GM12878 (cell line): ENCODE measurements around the gene SPATA16. TPM values are rescaled to one million over a fixed set of nuclear protein-coding genes. Genes with fewer than 3 reads are reported as not detected.

Source experiments
- ATAC-seq: fragments of 200-7000 bp; cut with Tn5 transposase; 3 replicates; pipeline ENCODE4 v1.9.1; 2020; ENCODE audit warnings: mild to moderate bottlenecking, moderate library complexity
- BruUV-seq: library from RNA; stranded (reverse); fragments of 400-500 nt; replicated peaks from 2 replicates; lab custom pipeline; 2021; lab: Mats Ljungman, UMichigan
- CTCF ChIA-PET: fragments of 300-600 bp; sonication (Branson Sonifier 250); formaldehyde crosslinking; extraction: SDS; loops from one replicate; lab custom pipeline; 2021; ENCODE audit warnings: inconsistent platforms; lab: Yijun Ruan, JAX
- POLR2A ChIA-PET: fragments of 350-600 bp; formaldehyde crosslinking; extraction: SDS; loops from one replicate; lab custom pipeline; 2021; ENCODE audit warnings: inconsistent platforms; lab: Charles Lee
- RAD21 ChIA-PET: fragments of 300-600 bp; sonication (Branson Sonifier 250); formaldehyde crosslinking; loops from one replicate; lab custom pipeline; 2023; ENCODE audit warnings: antibody characterized with exemption; ENCODE audit not compliant: unreplicated experiment; lab: Charles Lee
- SMC1A ChIA-PET: fragments of 300-600 bp; sonication (Branson Sonifier 250); formaldehyde crosslinking; loops from one replicate; lab custom pipeline; 2023; ENCODE audit not compliant: unreplicated experiment, uncharacterized antibody; lab: Charles Lee
- DNase-seq: peaks from one replicate; pipeline ENCODE4 v3.0.0-alpha.2; 2011; ENCODE audit warnings: low read depth, low spot score
- FAIRE-seq: peaks from 3 replicates; lab custom pipeline; 2011; peaks lifted over from hg19 to GRCh38; lab: Jason Lieb, UNC
- H2AFZ ChIP-seq: 2 replicates; pipeline ENCODE4 v1.6.0; 2011; ENCODE audit warnings: low read depth, low read length, control low read depth; ENCODE audit not compliant: control insufficient read depth
- H3K27ac ChIP-seq: 2 replicates; pipeline ENCODE4 v1.5.1; 2011; ENCODE audit warnings: control low read depth; ENCODE audit not compliant: control insufficient read depth, insufficient read depth
- H3K27me3 ChIP-seq, 2 experiments: replicated peaks in 1 of 2; 2 replicates each; pipeline versions ENCODE4 v1.6.0 to v1.6.1; 2011; ENCODE audit warnings: low read length in 1 of 2; ENCODE audit not compliant: control insufficient read depth in 2 of 2, insufficient read depth in 2 of 2
- H3K36me3 ChIP-seq, 2 experiments: 2 replicates each; pipeline ENCODE4 v1.5.1; 2011; ENCODE audit warnings: low read length in 1 of 2; ENCODE audit not compliant: control insufficient read depth in 2 of 2, insufficient read depth in 2 of 2
- H3K4me1 ChIP-seq: 2 replicates; pipeline ENCODE4 v1.6.1; 2011; ENCODE audit warnings: mild to moderate bottlenecking, low read length, moderate library complexity, mixed read lengths; ENCODE audit not compliant: control insufficient read depth, insufficient read depth
- H3K4me2 ChIP-seq: 2 replicates; pipeline ENCODE4 v1.6.0; 2011; ENCODE audit warnings: control low read depth; ENCODE audit not compliant: control insufficient read depth, insufficient read depth
- H3K4me3 ChIP-seq: fragments of 200-600 bp; sonication (generic); 2 replicates; pipeline ENCODE4 v1.5.1; 2016
- H3K79me2 ChIP-seq: 2 replicates; pipeline ENCODE4 v1.6.0; 2011; ENCODE audit warnings: low read length; ENCODE audit not compliant: control insufficient read depth, insufficient read depth
- H3K9ac ChIP-seq: 2 replicates; pipeline ENCODE4 v1.8.0; 2011; ENCODE audit warnings: low read length, control low read depth, mixed read lengths; ENCODE audit not compliant: control insufficient read depth, insufficient read depth
- H3K9me3 ChIP-seq: replicated peaks from 3 replicates; pipeline ENCODE4 v1.5.1; 2011; ENCODE audit warnings: mild to moderate bottlenecking, low read length; ENCODE audit not compliant: control insufficient read depth, insufficient read depth
- H4K20me1 ChIP-seq: 2 replicates; pipeline ENCODE4 v1.6.0; 2011; ENCODE audit not compliant: control insufficient read depth, insufficient read depth
- CREB1 ChIP-seq: IDR thresholded peaks from 2 replicates; pipeline ENCODE4 v1.6.1; 2012; ENCODE audit warnings: low read depth, mild to moderate bottlenecking, inconsistent platforms
- IKZF2 ChIP-seq, 2 experiments: fragments of 450-650 bp; IDR thresholded peaks; 2 replicates each; pipeline ENCODE4 v1.6.1; 2017; ENCODE audit warnings: mild to moderate bottlenecking in 2 of 2, moderate library complexity in 2 of 2
- PBX3 ChIP-seq: IDR thresholded peaks from 2 replicates; pipeline ENCODE4 v1.6.1; 2011; ENCODE audit warnings: mild to moderate bottlenecking, low read depth, low read length, moderate library complexity; ENCODE audit not compliant: insufficient replicate concordance
- PKNOX1 ChIP-seq: fragments of 450-650 bp; IDR thresholded peaks from 2 replicates; pipeline ENCODE4 v1.6.1; 2016; ENCODE audit warnings: mild to moderate bottlenecking
- RFX5 ChIP-seq: IDR thresholded peaks from 2 replicates; pipeline ENCODE4 v1.6.1; 2011; ENCODE audit warnings: low read depth, low read length, improper control_type of control experiment
- TCF7 ChIP-seq: IDR thresholded peaks from 2 replicates; pipeline ENCODE4 v1.6.1; 2014; ENCODE audit warnings: antibody characterized with exemption, borderline replicate concordance
- ZBTB11 ChIP-seq: fragments of 450-650 bp; formaldehyde crosslinking; IDR thresholded peaks from 2 replicates; pipeline ENCODE4 v1.5.0; 2022; ENCODE audit warnings: mild to moderate bottlenecking, missing genetic modification characterization
- WGBS: methylation state at CpG from one replicate; pipeline ENCODE4 v1.1.6; 2016; ENCODE audit warnings: low lambda C conversion rate; ENCODE audit not compliant: insufficient replicate concordance, insufficient coverage; ENCODE audit errors: missing lambda C conversion rate; 5-methylcytosine and 5-hydroxymethylcytosine counted together
- in situ Hi-C: fragments of 300-500 bp; cut with MboI; formaldehyde crosslinking; loops from 9 replicates; pipeline ENCODE4 v1.14.3; 2018; ENCODE audit warnings: mixed read lengths
- intact Hi-C: fragments of 100-400 bp; cut with micrococcal nuclease; formaldehyde crosslinking; loops from one replicate; pipeline ENCODE4 v1.14.2; 2022; ENCODE audit not compliant: unreplicated experiment
- polyA plus RNA-seq, 11 experiments: library from polyadenylated mRNA; depleted of rRNA in 4 of 11; unstranded in 6 of 11; stranded (reverse) in 5 of 11; fragments of >200 nt; fragmentation: Nextera tagmentation in 4 of 11; fragmentation: Illumina TruSeq in 1 of 11; extraction: Ambion mirVana in 4 of 11; extraction: Trizol in 1 of 11; gene quantifications; 1 replicate in 1 of 11; 2 replicates in 10 of 11; pipeline versions ENCODE4 v1.2.1 to v1.2.3, GENCODE V29; 2011 to 2016; ENCODE audit warnings: inconsistent platforms in 2 of 11, missing spikeins in 2 of 11, low read depth in 1 of 11
- total RNA-seq, 4 experiments: library from RNA; depleted of rRNA in 3 of 4; stranded (reverse); fragments of >200 nt in 3 of 4; fragmentation: Illumina TruSeq in 1 of 4; extraction: Trizol in 1 of 4; gene quantifications; 2 replicates each; pipeline versions ENCODE4 v1.2.1 to v1.2.3, GENCODE V29; 2013 to 2021
- TF ChIP-seq, protein P1 (sequence below): fragments of 450-650 bp; IDR thresholded peaks from 2 replicates; pipeline ENCODE4 v1.6.1; 2017; ENCODE audit warnings: mild to moderate bottlenecking, moderate library complexity

The SPATA16 gene
- total and polyA plus RNA-seq, 10 of the 15 experiments (the other 5 are each of a cell fraction or from before 2014, with no cell fraction given), result 0.04 TPM; not detected in 9

GRCh38 chr3:172911142-172911541, 229.9 kb downstream of the SPATA16 start:
- DNase-seq (no peak), ATAC-seq (no peak), FAIRE-seq (no peak)
- no peak overlapping the region for H3K27ac ChIP-seq
- intact Hi-C loops, result no loop called here
- no peaks in the 10 kb centered on the region for H3K4me1 ChIP-seq
- no peaks in the 10 kb centered on the region; a peak in 2 of 4 replicates for H3K27me3 ChIP-seq
- in situ Hi-C loops, result no loop called here
- no peaks in the 10 kb centered on the region for H3K36me3 ChIP-seq
- H4K20me1 ChIP-seq, result no peaks in the 10 kb centered on the region
- SMC1A ChIA-PET, result no interaction called here
- BruUV-seq, result no TSS peak
- no peak overlapping the region for H3K9ac ChIP-seq
- H2AFZ ChIP-seq, result no peak overlapping the region
- H3K4me3 ChIP-seq, result no peak overlapping the region
- RAD21 ChIA-PET, result no interaction called here
- WGBS, result 53% methylated on average over 3 of the region's 3 CpGs
- no peaks in the 10 kb centered on the region for H3K79me2 ChIP-seq
- no peak overlapping the region for H3K4me2 ChIP-seq
- CTCF ChIA-PET, result no interaction called here
- TF ChIP-seq CREB1 (no peak), ZBTB11 (CRISPR knock-in tag) (no peak), RFX5 (no peak), PBX3 (no peak), IKZF2 (IDR thresholded peaks at IDR 0.05) (no peak), PKNOX1 (no peak), TCF7 (no peak)
- TF ChIP-seq, protein P1, sequence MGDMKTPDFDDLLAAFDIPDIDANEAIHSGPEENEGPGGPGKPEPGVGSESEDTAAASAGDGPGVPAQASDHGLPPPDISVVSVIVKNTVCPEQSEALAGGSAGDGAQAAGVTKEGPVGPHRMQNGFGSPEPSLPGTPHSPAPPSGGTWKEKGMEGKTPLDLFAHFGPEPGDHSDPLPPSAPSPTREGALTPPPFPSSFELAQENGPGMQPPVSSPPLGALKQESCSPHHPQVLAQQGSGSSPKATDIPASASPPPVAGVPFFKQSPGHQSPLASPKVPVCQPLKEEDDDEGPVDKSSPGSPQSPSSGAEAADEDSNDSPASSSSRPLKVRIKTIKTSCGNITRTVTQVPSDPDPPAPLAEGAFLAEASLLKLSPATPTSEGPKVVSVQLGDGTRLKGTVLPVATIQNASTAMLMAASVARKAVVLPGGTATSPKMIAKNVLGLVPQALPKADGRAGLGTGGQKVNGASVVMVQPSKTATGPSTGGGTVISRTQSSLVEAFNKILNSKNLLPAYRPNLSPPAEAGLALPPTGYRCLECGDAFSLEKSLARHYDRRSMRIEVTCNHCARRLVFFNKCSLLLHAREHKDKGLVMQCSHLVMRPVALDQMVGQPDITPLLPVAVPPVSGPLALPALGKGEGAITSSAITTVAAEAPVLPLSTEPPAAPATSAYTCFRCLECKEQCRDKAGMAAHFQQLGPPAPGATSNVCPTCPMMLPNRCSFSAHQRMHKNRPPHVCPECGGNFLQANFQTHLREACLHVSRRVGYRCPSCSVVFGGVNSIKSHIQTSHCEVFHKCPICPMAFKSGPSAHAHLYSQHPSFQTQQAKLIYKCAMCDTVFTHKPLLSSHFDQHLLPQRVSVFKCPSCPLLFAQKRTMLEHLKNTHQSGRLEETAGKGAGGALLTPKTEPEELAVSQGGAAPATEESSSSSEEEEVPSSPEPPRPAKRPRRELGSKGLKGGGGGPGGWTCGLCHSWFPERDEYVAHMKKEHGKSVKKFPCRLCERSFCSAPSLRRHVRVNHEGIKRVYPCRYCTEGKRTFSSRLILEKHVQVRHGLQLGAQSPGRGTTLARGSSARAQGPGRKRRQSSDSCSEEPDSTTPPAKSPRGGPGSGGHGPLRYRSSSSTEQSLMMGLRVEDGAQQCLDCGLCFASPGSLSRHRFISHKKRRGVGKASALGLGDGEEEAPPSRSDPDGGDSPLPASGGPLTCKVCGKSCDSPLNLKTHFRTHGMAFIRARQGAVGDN, result no peak
- TF ChIP-seq, all 136 proteins: peak for 0
- POLR2A ChIA-PET, result no interaction called here
- no peaks in the 10 kb centered on the region for H3K9me3 ChIP-seq
